Measurements from ENCODE around the gene TGOLN2.
"Not testable (repeated sequence)": the region's sequence is repeated elsewhere in the genome, so short reads cannot be mapped to it uniquely, and the experiment has no call there.

The TGOLN2 gene

DNA sequence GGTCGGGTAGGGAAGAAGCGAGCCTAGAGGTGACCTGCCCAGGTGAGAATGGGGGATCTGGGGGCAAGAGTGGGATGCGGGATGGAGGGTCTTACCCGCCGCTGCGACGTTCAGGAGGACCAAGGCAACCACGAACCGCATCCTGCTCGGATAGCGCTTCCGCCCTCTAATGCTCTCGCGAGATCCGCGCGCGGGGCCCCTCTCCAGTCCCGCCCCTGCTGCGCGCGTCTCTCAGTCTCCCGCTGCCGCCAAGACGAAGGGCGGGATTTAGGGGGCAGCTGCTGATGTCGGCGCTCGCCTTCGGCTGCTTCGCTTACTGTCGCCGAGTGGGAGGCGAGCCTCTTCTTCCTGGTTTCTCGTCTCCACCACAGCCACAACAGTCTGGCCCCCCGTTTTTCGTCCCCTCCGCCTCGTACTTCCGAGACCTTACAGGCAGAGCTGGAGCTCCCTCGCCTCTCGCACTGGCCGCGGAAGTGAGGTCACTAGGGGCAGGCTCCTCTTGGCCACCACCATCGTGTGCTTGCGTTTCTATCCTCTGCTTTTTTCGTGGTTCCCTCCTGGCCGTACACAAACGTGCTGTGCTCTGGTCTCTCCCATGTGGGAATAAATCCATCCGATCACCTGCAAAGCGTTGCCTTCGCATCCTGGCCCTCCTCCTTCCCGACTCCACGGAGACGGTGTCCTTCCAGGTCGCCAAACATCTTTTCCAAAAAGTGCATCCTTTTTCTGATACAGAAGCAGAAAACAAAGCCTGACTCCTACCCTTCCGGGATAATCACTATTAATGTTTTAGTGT lies at the start of gene TGOLN2:
Gene TGOLN2, minus strand, starts transcription at position 168 of the 796 bp plus-strand sequence. Its CDS starts 27 bp downstream, at position 141.
- peak; percentile 92 for DNase-seq

DNA sequence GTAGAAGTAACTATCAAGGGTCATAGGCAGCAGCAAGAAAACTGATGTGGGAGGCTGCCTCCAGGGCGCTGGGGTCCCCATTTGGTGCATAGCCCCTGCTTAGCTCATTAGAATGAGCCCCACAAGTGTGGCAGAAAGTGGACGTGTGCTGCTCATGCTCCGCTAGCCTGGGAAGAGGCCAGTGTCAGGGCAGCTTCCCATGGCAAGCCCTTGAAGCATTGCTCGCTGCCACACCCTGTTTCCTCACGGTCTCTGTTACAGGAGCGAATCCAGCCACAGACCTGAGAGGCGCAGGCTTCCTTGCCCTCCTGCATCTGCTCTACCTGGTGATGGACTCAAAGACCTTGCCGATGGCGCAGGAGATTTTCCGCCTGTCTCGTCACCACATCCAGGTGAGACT lies 49.3 kb upstream of the TGOLN2 start:
- DNase-seq, result no peak

DNA sequence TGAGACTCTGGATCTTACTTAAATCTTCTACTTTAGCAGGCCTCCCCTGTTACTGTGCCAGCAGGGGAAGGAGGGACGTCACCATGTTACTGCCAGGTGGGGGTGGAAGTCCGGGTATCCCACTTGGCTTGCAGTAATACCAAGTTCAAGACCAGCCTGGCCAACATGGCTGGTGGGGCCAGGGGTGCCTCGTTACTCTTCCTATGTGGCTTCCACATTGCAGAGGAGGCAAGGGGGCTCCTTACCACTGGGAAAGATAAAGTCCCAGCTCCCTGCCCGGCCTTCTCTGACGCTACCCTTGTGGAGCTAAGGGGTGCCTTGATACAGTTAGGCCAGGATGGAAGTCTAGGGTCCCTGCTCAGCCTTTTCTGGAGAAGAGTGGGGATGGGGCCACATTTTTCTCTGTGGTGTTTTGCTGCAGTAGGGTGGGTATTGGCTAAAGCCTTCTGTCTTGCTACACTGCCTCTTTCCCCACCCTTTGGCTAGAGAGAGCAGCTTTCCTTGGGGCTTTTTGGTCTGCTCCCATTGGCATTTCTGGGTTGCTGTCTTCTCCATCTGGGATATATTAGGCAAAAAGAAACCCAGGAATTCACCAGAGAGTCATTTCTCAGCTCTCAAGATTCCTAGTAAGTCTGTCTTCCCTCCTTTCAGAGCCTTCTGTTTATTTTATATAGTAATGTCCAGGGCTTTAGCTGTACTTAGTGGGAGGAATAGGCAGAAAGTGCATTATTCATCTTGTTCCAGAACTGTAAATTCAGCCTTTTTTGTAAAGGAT lies 48.7 kb upstream of the TGOLN2 start:
- no peak for DNase-seq

DNA sequence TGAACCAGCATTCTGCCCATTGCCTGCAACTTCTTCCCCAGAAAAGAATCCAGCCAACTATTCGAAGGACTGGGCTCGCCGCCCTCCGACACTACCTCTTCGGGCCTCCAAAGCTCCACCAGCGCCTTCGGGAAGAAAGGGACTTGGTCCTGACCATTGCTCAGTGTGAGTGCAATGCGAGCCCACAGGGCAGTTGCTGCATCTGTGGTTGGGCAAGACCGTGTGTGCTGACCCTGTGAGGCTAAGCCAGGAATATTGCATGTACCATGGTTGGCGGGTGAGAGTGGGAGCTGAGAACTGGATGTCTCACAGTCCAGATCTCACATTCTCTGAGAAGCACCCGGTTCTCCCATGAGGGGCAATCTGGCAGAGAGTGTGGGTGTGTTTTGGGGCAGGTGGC lies 43.3 kb upstream of the TGOLN2 start:
- no peak for DNase-seq

DNA sequence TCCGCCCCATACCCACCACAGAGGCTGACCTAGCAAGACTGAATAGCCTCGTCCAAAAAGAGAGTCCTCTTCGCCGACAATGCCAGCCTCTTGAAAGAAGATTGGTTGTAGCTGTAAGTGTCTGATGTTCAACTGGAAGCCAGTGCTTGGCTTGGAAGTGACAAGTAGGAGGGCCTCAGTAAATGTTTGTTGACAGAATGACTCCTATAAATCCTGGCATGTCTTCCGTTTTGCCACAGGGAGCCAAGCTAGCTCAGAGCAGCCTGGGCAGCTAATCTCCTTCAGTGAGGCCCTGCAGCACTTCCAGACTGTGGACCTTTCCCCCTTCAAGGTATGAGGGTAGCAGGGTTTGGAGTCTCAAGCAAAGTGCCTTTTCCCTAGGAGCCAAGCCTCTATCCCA lies 41.7 kb upstream of the TGOLN2 start:
- DNase-seq, result peak; percentile 26

DNA sequence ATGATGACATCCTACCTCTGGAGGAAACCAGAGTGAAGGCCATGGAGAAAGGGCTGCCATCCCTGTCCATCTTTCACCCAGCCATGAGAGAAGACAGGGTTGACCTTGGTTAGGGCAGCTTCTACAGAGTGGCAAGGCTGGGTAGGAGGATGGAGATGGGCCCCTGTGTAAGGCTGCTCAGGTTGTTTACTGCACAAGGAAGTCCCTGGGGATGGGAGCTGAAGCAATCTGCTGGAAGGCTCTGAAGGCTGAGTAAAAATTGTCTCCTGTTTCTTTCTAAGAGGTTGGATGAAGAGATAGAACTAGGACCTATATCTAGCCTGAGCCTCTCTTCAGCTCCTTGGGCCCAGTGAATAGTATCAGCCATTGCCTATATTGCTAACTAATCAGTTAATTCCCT lies 41.1 kb upstream of the TGOLN2 start:
- no peak for DNase-seq

DNA sequence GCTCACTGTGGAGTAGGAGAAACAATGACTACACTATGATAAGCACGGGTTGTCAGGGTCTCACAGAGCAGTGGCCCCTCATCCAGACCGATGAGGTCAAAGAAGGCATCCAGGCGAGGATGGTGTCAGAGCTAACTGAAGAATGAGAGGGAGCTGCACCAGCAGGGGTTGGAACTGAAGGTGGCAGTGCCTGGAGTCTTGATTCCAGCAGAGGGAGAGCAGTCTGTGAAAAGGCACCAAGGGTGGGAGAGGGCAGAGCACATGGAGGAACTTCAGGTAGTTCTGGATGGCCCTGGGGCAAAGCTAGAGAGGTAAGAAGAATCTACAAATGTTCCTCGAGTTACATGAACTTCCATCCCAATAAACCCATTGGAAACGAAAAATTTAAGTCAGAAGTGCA lies 39.4 kb upstream of the TGOLN2 start:
- DNase-seq, result no peak

DNA sequence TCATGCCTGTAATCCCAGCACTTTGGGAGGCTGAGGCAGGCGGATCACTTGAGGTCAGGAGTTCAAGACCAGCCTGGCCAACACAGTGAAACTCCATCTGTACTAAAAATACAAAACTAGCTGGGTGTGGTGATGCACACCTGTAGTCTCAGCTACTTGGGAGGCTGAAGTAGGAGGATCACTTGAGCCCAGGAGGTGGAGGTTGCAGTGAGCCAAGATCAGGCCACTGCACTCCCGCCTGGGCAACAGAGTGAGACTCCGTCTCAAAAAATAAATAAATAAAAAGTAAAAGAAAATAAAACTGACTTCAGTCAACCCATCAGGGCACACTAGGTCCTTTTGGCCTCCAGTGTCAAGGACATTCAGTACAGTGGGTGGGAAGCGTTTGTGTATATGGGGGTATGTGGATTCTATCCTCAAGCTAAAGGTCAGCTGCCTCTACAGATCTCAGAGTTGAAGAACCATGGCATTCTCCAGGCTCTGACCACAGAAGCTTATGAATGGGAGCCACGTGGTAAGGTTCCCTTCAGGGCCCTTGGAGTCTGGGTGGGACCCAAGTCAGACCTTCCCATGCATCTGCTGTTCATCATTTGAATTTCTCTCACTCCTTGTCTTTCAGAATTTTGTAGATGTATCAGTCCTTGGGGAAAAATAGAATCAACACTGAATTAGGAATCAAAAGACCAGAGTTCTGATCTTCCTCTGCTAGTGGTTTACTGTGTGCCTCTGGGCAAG lies 35.0 kb upstream of the TGOLN2 start:
- not testable (repeated sequence) for DNase-seq

DNA sequence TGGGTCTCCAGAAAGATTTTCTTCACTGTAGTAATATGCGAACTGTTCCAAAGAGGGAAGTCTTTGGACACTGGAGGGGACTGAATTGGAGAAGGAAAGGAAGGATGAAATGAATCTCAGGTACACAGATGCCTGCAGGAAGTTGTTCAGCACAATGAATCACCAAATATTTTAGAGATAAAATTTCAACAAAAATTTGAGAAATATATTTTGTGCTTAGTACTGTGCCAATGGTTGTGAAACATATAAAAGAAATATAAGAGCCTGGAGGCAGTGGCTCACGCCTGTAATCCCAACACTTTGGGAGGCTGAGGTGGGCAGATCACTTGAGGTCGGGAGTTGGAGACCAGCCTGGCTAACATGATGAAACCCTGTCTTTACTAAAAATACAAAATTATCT lies 29.9 kb upstream of the TGOLN2 start:
- DNase-seq, result no peak

DNA sequence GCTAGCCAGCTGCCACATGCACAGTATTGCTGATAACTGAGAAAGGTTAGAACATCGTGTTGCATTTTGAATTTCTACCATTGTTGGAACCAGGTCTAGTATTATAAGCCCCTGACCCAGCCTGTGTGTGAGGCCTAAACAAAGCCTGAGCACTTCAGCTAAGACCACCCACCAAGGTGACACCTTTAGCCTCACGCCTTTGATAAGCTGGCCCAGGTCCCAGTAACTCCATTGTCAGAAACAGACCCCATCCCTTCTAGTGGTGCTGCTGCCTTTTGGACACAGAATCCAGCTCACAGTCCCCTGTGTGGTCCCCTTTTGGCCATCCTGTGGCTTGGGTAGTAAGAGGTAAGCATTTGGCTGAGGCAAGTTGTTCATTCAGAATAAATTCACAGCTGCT lies 28.4 kb upstream of the TGOLN2 start:
- no peak for DNase-seq

DNA sequence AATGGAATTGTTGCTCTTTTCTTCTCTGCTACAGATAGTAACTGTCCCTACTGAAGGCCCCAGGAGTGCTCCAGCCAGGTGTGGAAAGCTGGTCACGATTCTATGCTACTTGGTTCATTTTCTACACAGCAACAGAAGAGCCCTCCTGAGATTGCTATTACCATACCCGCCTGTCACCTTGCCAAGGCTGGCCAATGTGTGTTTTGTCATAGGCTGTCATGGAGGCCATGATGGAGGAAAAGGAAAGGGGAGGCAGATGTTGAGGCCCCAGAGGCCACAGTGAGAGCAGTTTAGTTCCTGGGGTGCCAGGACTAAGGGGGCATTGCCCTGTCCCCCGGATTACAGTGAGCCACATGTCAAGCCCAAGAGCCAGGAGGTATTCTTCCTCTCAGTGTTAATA lies 27.7 kb upstream of the TGOLN2 start:
- no peak for DNase-seq

DNA sequence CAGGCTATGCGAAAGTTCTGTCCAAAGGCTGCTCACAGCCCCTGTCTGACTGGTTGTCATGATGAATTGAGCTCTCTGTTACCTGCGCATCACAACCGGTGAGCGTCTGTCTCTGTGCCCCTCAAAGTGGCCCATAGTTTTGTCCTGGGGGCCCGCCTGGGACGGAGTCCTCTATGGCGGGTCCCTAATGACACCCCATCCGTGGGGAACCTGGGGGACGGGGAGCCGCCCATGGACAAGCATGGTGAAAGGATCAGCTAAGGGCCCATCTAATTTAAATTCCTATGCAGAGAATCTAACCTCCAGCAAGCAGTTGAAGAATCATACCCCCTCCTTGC lies 27.3 kb upstream of the TGOLN2 start:
- no peak for DNase-seq

DNA sequence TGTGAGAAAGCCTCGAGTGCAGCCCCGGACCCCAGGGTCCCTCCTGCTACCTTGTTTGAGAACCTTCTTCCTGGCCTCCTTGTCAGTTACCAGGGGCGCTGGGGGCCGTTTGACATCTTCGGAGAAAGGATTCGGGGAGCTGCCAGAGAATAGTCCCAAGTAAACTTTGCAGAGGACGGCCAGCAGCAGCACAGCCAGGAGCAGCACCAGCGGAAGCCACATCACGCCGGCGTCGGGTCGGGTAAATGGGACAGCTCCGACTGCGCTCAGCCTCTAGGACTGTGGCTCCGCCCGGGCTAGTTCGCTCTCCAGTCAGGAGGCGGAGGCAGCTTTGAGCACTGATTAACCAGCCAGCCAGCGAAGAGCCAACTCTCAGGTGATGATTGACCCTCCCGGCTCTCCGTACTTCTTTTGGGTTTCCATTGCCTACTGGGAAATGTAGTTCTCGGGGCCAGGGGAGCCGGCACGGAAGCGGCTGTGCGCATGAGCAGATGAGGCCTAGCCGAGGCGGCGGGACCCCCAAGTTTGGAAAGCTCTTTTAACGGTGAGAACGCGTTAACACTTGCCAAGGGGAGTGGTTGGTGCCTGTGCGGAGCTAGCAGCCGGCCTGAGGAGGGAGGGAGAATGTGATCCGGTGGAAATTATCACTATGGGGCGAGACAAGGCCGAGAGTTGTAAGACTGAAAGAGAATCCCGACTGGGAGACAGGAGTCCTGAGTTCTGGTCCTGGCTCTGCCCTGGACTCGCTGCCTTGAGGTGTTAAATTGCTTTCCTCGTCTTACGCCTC lies 26.7 kb upstream of the TGOLN2 start, which contains the start of the genes ELMOD3 and RETSAT:
Gene ELMOD3, plus strand, starts transcription at position 484 of the 787 bp plus-strand sequence. CDS start 2,430 bp downstream, outside the sequence.
Gene RETSAT, minus strand, starts transcription at position 243 of the 787 bp plus-strand sequence. Its CDS starts 21 bp downstream, at position 222.
- DNase-seq, result peak; percentile 98

DNA sequence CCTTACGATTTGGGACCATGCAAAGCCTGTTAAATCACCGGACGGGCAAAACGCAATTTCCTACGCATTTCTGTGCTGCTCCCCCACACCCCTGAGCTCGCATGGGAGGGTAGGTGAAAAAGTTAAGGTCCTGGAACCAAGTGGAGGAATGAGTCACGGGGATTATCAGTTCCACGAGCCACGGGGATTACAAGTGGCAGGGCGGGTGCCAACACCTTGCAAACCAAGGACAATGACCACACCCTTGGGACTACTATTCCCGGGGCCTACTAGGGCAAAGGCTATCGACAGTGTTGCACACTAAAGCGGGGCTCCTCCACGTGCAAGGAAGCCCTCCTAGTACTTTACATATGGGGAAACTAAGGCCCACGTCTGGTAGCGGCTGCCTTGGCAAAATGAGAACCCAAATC lies 26.1 kb upstream of the TGOLN2 start:
- DNase-seq, result no peak

DNA sequence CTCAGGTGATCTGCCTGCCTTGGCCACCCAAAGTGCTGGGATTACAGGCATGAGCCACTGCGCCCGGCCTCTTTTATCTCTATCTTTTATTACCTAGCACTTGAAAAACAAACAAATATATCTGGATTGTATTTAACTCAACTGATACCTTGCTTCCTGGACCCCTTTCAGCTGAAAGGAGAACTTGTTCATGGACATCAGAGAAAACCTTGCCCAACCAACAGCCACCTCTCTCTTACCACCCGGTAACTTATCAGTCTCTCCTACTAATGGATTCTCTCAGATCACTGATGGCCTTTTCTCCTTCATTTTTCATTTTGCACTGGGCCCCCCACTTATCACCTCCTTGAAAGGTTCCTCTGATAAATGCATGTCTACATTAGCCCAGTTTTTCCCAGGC lies 19.8 kb upstream of the TGOLN2 start:
- no peak for DNase-seq

DNA sequence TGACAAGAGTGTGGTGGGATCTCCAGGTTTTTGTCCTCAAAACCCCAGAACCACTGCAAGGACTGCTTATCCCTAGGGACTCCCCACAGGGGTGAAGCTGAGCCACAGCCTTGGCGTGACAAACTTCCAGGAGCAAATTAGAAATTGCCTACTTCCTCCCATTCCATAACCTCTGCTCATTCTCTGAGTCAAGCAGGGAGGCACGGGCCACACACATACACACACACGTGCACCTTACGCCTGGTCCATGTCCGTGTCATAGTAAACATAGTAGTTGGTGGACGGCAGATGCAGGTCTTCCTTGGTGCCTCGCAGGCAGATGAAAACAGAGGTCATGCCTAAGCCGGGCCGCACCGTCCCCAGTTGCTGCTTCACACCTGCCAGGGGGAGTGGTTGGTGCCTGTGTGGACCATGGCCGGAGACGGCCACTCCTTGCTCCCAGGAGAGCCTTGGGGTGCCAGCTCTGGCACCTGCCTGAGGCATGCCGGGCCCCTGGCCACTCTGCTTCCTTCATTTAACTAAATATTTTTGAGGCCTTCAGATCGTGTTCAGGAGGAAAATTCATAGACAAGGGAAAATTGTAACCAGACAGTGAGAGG lies 16.7 kb upstream of the TGOLN2 start:
- no peak for DNase-seq

DNA sequence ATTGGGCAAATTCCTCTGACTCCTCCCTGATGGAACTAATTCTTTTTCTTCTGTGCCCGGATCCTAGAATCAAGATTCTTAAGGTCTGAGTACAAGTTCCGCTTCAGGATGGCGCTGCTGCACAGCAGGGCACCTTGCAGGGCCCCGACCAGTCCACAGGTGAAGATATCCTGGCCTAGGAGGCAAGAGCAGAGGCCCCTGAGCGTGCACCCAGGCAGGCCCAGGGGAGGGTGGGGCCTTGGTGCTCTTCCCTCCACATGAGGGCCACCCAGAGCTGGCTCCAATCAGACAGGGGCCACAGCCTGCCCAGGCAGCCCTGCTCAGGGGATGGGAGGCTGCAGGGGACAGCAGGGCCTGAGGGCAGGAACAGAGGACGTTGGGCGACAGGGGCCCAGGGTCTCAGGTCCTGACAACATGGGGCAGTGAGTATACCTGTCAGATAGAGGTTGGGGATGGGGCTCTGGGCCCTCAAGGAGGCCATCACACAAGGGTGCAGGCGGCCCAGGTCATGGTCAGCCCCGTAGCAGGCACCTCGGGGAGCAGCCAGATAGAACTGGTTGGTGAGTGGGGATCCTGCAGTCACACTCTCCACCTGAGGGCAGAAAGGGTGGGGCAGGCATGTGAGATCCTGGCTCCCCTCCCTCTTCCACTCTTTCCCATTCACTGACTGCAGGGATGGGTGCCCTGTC lies 15.6 kb upstream of the TGOLN2 start:
- DNase-seq, result not testable (repeated sequence)

DNA sequence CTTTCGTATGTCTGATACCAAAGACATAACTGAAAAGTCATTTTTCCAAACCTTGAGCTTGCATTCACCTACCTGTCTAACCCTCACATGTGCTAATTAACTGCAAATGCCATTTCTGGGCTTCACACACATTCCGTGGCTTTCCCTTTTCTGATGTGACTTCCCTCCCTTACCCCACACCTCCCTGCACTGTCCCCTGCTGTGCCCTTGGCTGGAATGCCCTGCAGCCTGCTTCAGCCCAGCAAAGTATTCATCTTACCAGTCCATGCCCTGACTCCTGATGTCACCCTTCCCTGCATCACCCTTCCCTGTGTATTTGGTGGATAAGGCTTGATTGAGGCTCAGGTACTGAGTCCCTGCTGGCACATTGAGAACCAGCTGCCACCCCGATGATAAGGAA lies 14.4 kb upstream of the TGOLN2 start:
- no peak for DNase-seq

DNA sequence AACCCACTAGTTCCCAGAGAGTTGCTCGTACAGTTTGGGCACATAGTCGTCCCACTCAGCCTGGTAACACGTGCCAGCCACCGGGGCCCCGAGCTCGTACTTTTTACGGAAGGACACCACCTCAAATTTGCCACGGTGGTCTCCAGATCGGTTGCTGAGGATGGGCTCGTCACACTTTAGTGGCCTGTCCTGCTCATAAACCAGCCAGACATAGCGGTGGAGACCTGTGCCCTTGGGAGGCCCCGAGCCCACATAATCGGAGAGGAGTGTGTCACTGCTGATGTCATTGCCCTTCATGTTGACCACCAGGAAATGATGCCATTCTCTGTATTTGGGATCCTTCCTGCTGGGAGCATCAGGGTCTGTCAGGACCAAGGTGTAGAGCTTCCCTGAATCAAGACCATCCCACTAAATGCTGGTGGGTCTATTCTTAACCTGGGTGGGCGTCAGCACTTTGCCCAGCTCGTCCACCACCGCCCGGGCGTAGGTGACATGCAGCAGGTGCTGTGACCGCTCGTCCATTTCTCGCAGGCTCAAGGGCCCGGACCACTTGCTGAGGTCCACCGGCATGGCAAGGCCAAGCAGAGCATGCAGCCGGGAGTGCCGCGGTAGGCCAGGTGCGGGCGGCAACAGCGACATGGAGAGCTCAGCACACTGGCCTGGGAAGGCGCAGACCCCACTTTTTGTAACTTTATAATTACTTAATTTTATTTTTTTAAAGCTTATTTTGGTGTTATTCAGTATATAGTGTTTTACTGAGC lies 13.7 kb upstream of the TGOLN2 start:
- DNase-seq, result no peak

DNA sequence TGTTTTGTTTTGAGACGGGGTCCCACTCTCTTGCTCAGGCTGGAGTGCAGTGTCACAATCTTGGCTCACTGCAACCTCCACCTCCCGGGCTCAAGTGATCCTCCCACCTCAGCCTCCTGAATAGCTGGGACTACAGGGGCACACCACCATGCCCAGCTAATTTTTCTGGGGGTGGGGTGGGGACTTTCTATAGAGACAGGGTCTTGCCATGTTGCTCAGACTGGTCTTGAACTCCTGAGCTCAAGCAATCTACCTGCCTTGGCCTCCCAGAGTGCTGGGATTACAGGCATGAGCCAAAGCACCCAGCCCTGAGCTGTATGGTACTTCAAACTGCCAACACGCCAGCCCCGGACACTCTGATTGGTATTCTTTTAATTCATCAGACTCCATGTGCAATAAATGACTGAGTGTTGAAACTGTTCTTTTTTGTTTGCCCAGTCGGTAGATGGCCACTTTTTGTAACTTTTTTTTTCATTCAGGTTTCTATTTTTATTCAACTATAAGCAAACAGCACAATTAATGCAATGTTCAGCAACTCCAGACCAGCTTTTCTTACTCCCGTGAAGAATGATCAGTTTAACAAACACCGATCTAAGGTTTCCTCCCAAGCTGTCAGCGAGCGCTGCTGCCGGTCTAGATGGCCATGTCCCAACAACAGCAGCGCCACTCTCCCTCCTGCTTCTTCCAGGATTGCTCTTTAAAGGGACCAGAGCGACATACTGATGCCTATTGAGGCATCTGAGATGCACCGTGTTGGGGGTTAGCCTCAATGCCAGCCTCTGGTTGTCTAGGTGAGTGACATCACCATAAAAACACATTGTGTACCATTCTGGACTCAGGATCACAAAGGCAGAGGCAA lies 12.5 kb upstream of the TGOLN2 start:
- peak; percentile 10 for DNase-seq
